K562 (cell line): Measurements from ENCODE around the gene CIAPIN1. TPM values are rescaled to one million over a fixed set of nuclear protein-coding genes. Genes with fewer than 3 reads are reported as not detected.

ENCODE experiments used
- CHCHD3 ChIP-seq: fragments of 250-450 bp; sonication (Bioruptor Pico); IDR thresholded peaks from 2 replicates; pipeline ENCODE4 v2.1.2; 2022; ENCODE audit warnings: mild to moderate bottlenecking
- ELF2 ChIP-seq: fragments of 250-450 bp; sonication (Bioruptor Pico); IDR thresholded peaks from 2 replicates; pipeline ENCODE4 v1.5.0; 2021; ENCODE audit warnings: mild to moderate bottlenecking
- EWSR1 ChIP-seq: fragments of 450-650 bp; IDR thresholded peaks from 2 replicates; pipeline ENCODE4 v1.6.1; 2018; ENCODE audit warnings: borderline replicate concordance, mild to moderate bottlenecking, low read depth, moderate library complexity; ENCODE audit not compliant: partially characterized antibody
- FUS ChIP-seq: fragments of 200-400 bp; formaldehyde crosslinking; optimal IDR thresholded peaks from 2 replicates; pipeline ENCODE3; 2017; ENCODE audit warnings: low read depth, low read length
- HDAC3 ChIP-seq: fragments of 450-650 bp; IDR thresholded peaks from 2 replicates; pipeline ENCODE4 v1.6.1; 2018; ENCODE audit warnings: borderline replicate concordance, mild to moderate bottlenecking, moderate library complexity; ENCODE audit not compliant: partially characterized antibody
- HDAC8 ChIP-seq: fragments of 450-650 bp; IDR thresholded peaks from 2 replicates; pipeline ENCODE4 v1.6.1; 2016; ENCODE audit warnings: mild to moderate bottlenecking, missing genetic modification characterization, moderate library complexity, missing compliant biosample characterization
- MAX ChIP-seq: sonication (generic); formaldehyde crosslinking; IDR thresholded peaks from 2 replicates; pipeline ENCODE4 v1.9.0; 2022; ENCODE audit warnings: mild to moderate bottlenecking, missing genetic modification reagents
- NFE2 ChIP-seq: IDR thresholded peaks from 2 replicates; pipeline ENCODE4 v1.6.1; 2014; ENCODE audit warnings: antibody characterized with exemption, low read depth
- PHF8 ChIP-seq: fragments of 200-600 bp; sonication (generic); IDR thresholded peaks from 2 replicates; pipeline ENCODE4 v1.6.1; 2012; ENCODE audit warnings: mixed run types, mild to moderate bottlenecking, inconsistent platforms, low read length, moderate library complexity, borderline replicate concordance
- RAD21 ChIP-seq, 2 experiments: fragments of 250-450 bp in 1 of 2; fragments of 450-650 bp in 1 of 2; sonication (Bioruptor Pico) in 1 of 2; formaldehyde crosslinking in 1 of 2; IDR thresholded peaks in 1 of 2; conservative IDR thresholded peaks in 1 of 2; 2 replicates each; pipeline versions ENCODE4 v1.4.0 to v1.8.0; 2020 to 2022; ENCODE audit warnings: mild to moderate bottlenecking in 2 of 2, moderate library complexity in 1 of 2
- RBM22 ChIP-seq: fragments of 200-400 bp; formaldehyde crosslinking; IDR thresholded peaks from 2 replicates; pipeline ENCODE4 v1.6.1; 2018; ENCODE audit warnings: low read length, low read depth; ENCODE audit not compliant: poor library complexity, severe bottlenecking
- SIN3B ChIP-seq: fragments of 450-650 bp; IDR thresholded peaks from 2 replicates; pipeline ENCODE4 v1.6.1; 2017; ENCODE audit warnings: low read depth, mild to moderate bottlenecking, moderate library complexity
- SMAD3 ChIP-seq: fragments of 450-650 bp; formaldehyde crosslinking; conservative IDR thresholded peaks from 2 replicates; pipeline ENCODE4 v1.4.0; 2020; ENCODE audit warnings: mild to moderate bottlenecking
- SMARCA4 ChIP-seq: fragments of 450-650 bp; IDR thresholded peaks from 2 replicates; pipeline ENCODE4 v1.6.1; 2016
- THAP7 ChIP-seq: fragments of 250-450 bp; sonication (Bioruptor Pico); IDR thresholded peaks from 2 replicates; pipeline ENCODE4 v1.5.0; 2021
- UBTF ChIP-seq, 2 experiments: IDR thresholded peaks; 2 replicates each; pipeline ENCODE4 v1.6.1; 2012; ENCODE audit warnings: improper control_type of control experiment in 2 of 2, low read depth in 2 of 2, low read length in 2 of 2, borderline replicate concordance in 1 of 2
- VEZF1 ChIP-seq: fragments of 200-800 bp; sonication (Bioruptor generic); IDR thresholded peaks from 2 replicates; pipeline ENCODE4 v1.6.1; 2017; ENCODE audit warnings: missing genetic modification characterization, missing compliant biosample characterization
- polyA plus RNA-seq, 8 experiments: library from polyadenylated mRNA; depleted of rRNA in 4 of 8; stranded (reverse) in 5 of 8; unstranded in 3 of 8; fragments of >200 nt; fragmentation: Nextera tagmentation in 2 of 8; fragmentation: Illumina TruSeq in 1 of 8; extraction: Ambion mirVana in 2 of 8; extraction: Trizol in 1 of 8; gene quantifications; 2 replicates each; pipeline versions ENCODE4 v1.2.1 to v1.2.3, GENCODE V29; 2011 to 2014; ENCODE audit warnings: inconsistent platforms in 1 of 8, missing spikeins in 1 of 8
- total RNA-seq, 7 experiments: library from RNA; depleted of rRNA in 6 of 7; stranded (reverse); fragments of >200 nt in 6 of 7; fragmentation: Illumina TruSeq in 2 of 7; extraction: Trizol in 2 of 7; gene quantifications; 2 replicates each; pipeline versions ENCODE4 v1.2.1 to v1.2.3, GENCODE V29; 2011 to 2021; ENCODE audit warnings: low replicate concordance in 1 of 7
- TF ChIP-seq, protein P1 (sequence below), 3 experiments: IDR thresholded peaks in 2 of 3; conservative IDR thresholded peaks in 1 of 3; 2 replicates each; pipeline ENCODE4 v1.5.1; 2011 to 2012; ENCODE audit warnings: low read length in 3 of 3, mild to moderate bottlenecking in 3 of 3, control low read depth in 2 of 3, improper control_type of control experiment in 1 of 3, inconsistent platforms in 1 of 3, low read depth in 1 of 3, mixed read lengths in 1 of 3, moderate library complexity in 1 of 3; ENCODE audit not compliant: insufficient read depth in 2 of 3
- TF ChIP-seq, protein P2 (sequence below): fragments of 250-450 bp; sonication (Bioruptor Pico); IDR thresholded peaks from 2 replicates; pipeline ENCODE4 v1.8.0; 2021; ENCODE audit warnings: borderline replicate concordance, mild to moderate bottlenecking, moderate library complexity; ENCODE audit not compliant: poor library complexity, severe bottlenecking

The CIAPIN1 gene
- total and polyA plus RNA-seq, 9 of the 15 experiments (the other 6 are each of a cell fraction or from before 2014, with no cell fraction given), result 71.8 to 263 (median 95.7) TPM

GRCh38 chr16:57447186-57447962 lies at the start of gene CIAPIN1, which contains the start of gene COQ9 (continued):
- TF ChIP-seq VEZF1, result peak; percentile 64
- TF ChIP-seq HDAC8 (tag), result 0 out of 2 replicates have a peak, but pooled peaks have one; percentile 46
- peak; percentile 86 for TF ChIP-seq MAX (CRISPR knock-in tag)
- TF ChIP-seq SMAD3, result 0 out of 2 replicates have a peak, but pooled peaks have one; percentile 13
- no peak; the same call in 1 of the 2 replicates for TF ChIP-seq THAP7 (CRISPR knock-in tag)
- TF ChIP-seq UBTF (IDR thresholded peaks at IDR 0.05; ENCODE audit: borderline replicate concordance in 1 of 2, low read depth in 2 of 2, low read length in 2 of 2), result peak; percentile 66 to 74; a peak in 2 of 4 replicates
- no peak for TF ChIP-seq CHCHD3 (CRISPR knock-in tag)
- TF ChIP-seq NFE2, result no peak
- no peak for TF ChIP-seq HDAC3
- TF ChIP-seq FUS, result peak; percentile 75
- TF ChIP-seq RAD21 (CRISPR knock-in tag; conservative IDR thresholded peaks at IDR 0.05 in 1 of 2, IDR thresholded peaks at IDR 0.05 in 1 of 2), result no peak
- TF ChIP-seq SMARCA4, result no peak
- TF ChIP-seq, protein P1, sequence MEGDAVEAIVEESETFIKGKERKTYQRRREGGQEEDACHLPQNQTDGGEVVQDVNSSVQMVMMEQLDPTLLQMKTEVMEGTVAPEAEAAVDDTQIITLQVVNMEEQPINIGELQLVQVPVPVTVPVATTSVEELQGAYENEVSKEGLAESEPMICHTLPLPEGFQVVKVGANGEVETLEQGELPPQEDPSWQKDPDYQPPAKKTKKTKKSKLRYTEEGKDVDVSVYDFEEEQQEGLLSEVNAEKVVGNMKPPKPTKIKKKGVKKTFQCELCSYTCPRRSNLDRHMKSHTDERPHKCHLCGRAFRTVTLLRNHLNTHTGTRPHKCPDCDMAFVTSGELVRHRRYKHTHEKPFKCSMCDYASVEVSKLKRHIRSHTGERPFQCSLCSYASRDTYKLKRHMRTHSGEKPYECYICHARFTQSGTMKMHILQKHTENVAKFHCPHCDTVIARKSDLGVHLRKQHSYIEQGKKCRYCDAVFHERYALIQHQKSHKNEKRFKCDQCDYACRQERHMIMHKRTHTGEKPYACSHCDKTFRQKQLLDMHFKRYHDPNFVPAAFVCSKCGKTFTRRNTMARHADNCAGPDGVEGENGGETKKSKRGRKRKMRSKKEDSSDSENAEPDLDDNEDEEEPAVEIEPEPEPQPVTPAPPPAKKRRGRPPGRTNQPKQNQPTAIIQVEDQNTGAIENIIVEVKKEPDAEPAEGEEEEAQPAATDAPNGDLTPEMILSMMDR (IDR thresholded peaks at IDR 0.05 in 2 of 3, conservative IDR thresholded peaks at IDR 0.05 in 1 of 3; ENCODE audit: insufficient read depth in 2 of 3, low read depth in 1 of 3, low read length in 3 of 3), result peak in 1 of 3 experiments; percentile 38; a peak in 2 of 6 replicates
- peak; percentile 86 for TF ChIP-seq SIN3B
- TF ChIP-seq PHF8, result peak; percentile 91
- TF ChIP-seq RBM22, result peak; percentile 88
- peak; percentile 99 for TF ChIP-seq ELF2 (CRISPR knock-in tag)
- TF ChIP-seq, protein P2, sequence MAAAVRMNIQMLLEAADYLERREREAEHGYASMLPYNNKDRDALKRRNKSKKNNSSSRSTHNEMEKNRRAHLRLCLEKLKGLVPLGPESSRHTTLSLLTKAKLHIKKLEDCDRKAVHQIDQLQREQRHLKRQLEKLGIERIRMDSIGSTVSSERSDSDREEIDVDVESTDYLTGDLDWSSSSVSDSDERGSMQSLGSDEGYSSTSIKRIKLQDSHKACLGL (CRISPR knock-in tag), result peak; percentile 19
- TF ChIP-seq EWSR1, result no peak
